GM20431 (cell line): ENCODE data around the gene IL17RA.
"Not testable (repeated sequence)": the region's sequence is repeated elsewhere in the genome, so short reads cannot be mapped to it uniquely, and the experiment has no call there.

Source experiments
- in situ Hi-C: fragments of 300-500 bp; cut with MseI, MboI; formaldehyde crosslinking; loops from one replicate; pipeline ENCODE4 v1.15.0; 2020; ENCODE audit warnings: low sequenced_read_pairs; ENCODE audit not compliant: unreplicated experiment

IL17RA gene

GRCh38 chr22:17145021-17145680 is 60.4 kb downstream of the IL17RA start:
- in situ Hi-C loops = no loop called here

- in situ Hi-C loops = not testable (repeated sequence)
Measured at GRCh38 chr22:17147458-17147857, 62.7 kb downstream of the IL17RA start.

GRCh38 chr22:17149076-17149815 is 64.4 kb downstream of the IL17RA start:
- in situ Hi-C loops = no loop called here

- in situ Hi-C loops = no loop called here
Measured at GRCh38 chr22:17152340-17152739, 67.5 kb downstream of the IL17RA start.

GRCh38 chr22:17152971-17153370 is 68.2 kb downstream of the IL17RA start:
- in situ Hi-C loops = no loop called here

- in situ Hi-C loops = no loop called here
Measured at GRCh38 chr22:17155941-17156340, 71.1 kb downstream of the IL17RA start.

- in situ Hi-C loops = no loop called here
Measured at GRCh38 chr22:17157714-17158113, 72.9 kb downstream of the IL17RA start.

- in situ Hi-C loops = no loop called here
Measured at GRCh38 chr22:17158176-17158567, 73.4 kb downstream of the IL17RA start.

- in situ Hi-C loops = no loop called here
Measured at GRCh38 chr22:17158568-17159503, 74.0 kb downstream of the IL17RA start, which contains the start of gene HDHD5. Gene HDHD5 (minus strand): TSS chr22:17159277. CDS start chr22:17159251, 26 bp downstream.

GRCh38 chr22:17159504-17159951 is 74.7 kb downstream of the IL17RA start:
- in situ Hi-C loops = no loop called here

- in situ Hi-C loops = no loop called here
Measured at GRCh38 chr22:17161991-17162390, 77.2 kb downstream of the IL17RA start.

GRCh38 chr22:17162731-17163130 is 77.9 kb downstream of the IL17RA start:
- in situ Hi-C loops = no loop called here

- in situ Hi-C loops = no loop called here
Measured at GRCh38 chr22:17164392-17165024, 79.7 kb downstream of the IL17RA start.
